Measurements from ENCODE around the gene PARPBP. TPM values are rescaled to one million over a fixed set of nuclear protein-coding genes. Genes with fewer than 3 reads are reported as not detected.

Gene PARPBP
- total and polyA plus RNA-seq, 2 experiments from 2014 or later, result 10.3 to 13.4 TPM

- Histone ChIP-seq H3K27me3 (replicated peaks; ENCODE audit: insufficient read depth) (no peaks in the 10 kb centered on the region), H3K9ac (no peak overlapping the region), H3F3A (ENCODE audit: insufficient read depth) (peaks cover 10% of the 10 kb centered on the region; the same call in 1 of the 2 replicates), H2AFZ (no peak overlapping the region), H3K4me3 (no peak overlapping the region), H3K27ac (no peak overlapping the region), H3K79me2 (ENCODE audit: insufficient read depth) (no peaks in the 10 kb centered on the region), H3K36me3 (ENCODE audit: low read depth) (no peaks in the 10 kb centered on the region), H3K9me2 (ENCODE audit: insufficient read depth) (no peaks in the 10 kb centered on the region), H3K4me1 (ENCODE audit: insufficient read depth) (peaks cover 26% of the 10 kb centered on the region), H3K4me2 (ENCODE audit: unreplicated experiment) (no peak overlapping the region), H3K9me3 (ENCODE audit: low read depth) (no peaks in the 10 kb centered on the region), H4K20me1 (ENCODE audit: insufficient read depth) (no peaks in the 10 kb centered on the region)
- peak; percentile 49 for DNase-seq
- TF ChIP-seq EZH2phosphoT487 (IDR thresholded peaks at IDR 0.05; ENCODE audit: insufficient read depth, low read depth) (no peak), EZH2 (IDR thresholded peaks at IDR 0.05; ENCODE audit: insufficient read depth, poor library complexity, severe bottlenecking) (no peak)
- WGBS, 2 experiments (ENCODE audit: low coverage in 1 of 2, low lambda C conversion rate in 2 of 2, missing lambda C conversion rate in 2 of 2), result 100% methylated on average over 2 of the region's 2 CpGs
- in situ Hi-C loops (cut with MboI), result no loop called here
Observed at GRCh38 chr12:102169922-102170621, 50.1 kb downstream of the PARPBP start.

- peaks cover 26% of the 10 kb centered on the region for H3K4me1 ChIP-seq (ENCODE audit: insufficient read depth)
- H3K4me2 ChIP-seq (ENCODE audit: unreplicated experiment), result peak overlapping the region; percentile 19
- TF ChIP-seq EZH2 (IDR thresholded peaks at IDR 0.05; ENCODE audit: insufficient read depth, poor library complexity, severe bottlenecking), result no peak
- no peak for TF ChIP-seq EZH2phosphoT487 (IDR thresholded peaks at IDR 0.05; ENCODE audit: insufficient read depth, low read depth)
- no peaks in the 10 kb centered on the region for H3K36me3 ChIP-seq (ENCODE audit: low read depth)
- DNase-seq, result peak; percentile 36
- peaks cover 10% of the 10 kb centered on the region; the same call in 1 of the 2 replicates for H3F3A ChIP-seq (ENCODE audit: insufficient read depth)
- no peak overlapping the region for H3K4me3 ChIP-seq
- H3K9me2 ChIP-seq (ENCODE audit: insufficient read depth), result no peaks in the 10 kb centered on the region
- no peaks in the 10 kb centered on the region for H4K20me1 ChIP-seq (ENCODE audit: insufficient read depth)
- H3K27me3 ChIP-seq (replicated peaks; ENCODE audit: insufficient read depth), result no peaks in the 10 kb centered on the region
- H3K9ac ChIP-seq, result peak overlapping the region; percentile 45; the same call in 1 of the 2 replicates
- no peaks in the 10 kb centered on the region for H3K79me2 ChIP-seq (ENCODE audit: insufficient read depth)
- H3K9me3 ChIP-seq (ENCODE audit: low read depth), result no peaks in the 10 kb centered on the region
- H3K27ac ChIP-seq, result peak overlapping the region; percentile 65
- in situ Hi-C loops (cut with MboI), result no loop called here
- H2AFZ ChIP-seq, result peak overlapping the region; percentile 68
Observed at GRCh38 chr12:102171951-102172350, 52.0 kb downstream of the PARPBP start.

DNA sequence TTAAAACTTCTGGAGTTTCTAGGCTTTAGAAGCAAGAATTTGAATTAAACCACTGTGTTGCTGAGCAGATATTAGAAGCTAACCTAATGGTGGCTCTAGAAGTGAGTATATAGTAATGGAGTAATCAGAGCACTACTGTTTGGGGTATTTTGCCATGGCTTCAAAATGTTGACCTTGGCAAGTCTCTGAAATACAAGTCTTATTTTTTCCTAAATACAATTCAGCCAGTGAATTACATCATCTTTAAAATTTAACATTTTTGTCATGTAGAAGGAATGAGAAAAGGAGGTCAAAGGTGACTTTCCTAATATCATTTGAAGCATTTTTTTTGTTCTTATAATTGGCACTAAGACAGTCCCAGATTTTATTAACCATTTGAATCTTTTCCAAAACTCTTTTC, 52.5 kb downstream of the PARPBP start:
- H3K36me3 ChIP-seq (ENCODE audit: low read depth), result no peaks in the 10 kb centered on the region
- TF ChIP-seq EZH2 (IDR thresholded peaks at IDR 0.05; ENCODE audit: insufficient read depth, poor library complexity, severe bottlenecking) (no peak), EZH2phosphoT487 (IDR thresholded peaks at IDR 0.05; ENCODE audit: insufficient read depth, low read depth) (no peak)
- no peaks in the 10 kb centered on the region for H3K27me3 ChIP-seq (replicated peaks; ENCODE audit: insufficient read depth)
- peak; percentile 78 for DNase-seq
- peak overlapping the region; percentile 19 for H3K4me2 ChIP-seq (ENCODE audit: unreplicated experiment)
- H3K4me1 ChIP-seq (ENCODE audit: insufficient read depth), result peaks cover 24% of the 10 kb centered on the region
- no peaks in the 10 kb centered on the region for H3K9me3 ChIP-seq (ENCODE audit: low read depth)
- H3K9ac ChIP-seq, result peak overlapping the region; percentile 45; the same call in 1 of the 2 replicates
- no peaks in the 10 kb centered on the region for H3K9me2 ChIP-seq (ENCODE audit: insufficient read depth)
- H3K27ac ChIP-seq, result peak overlapping the region; percentile 65
- no peak overlapping the region for H3K4me3 ChIP-seq
- in situ Hi-C loops (cut with MboI), result no loop called here
- peak overlapping the region; percentile 68 for H2AFZ ChIP-seq
- peaks cover 8% of the 10 kb centered on the region; the same call in 1 of the 2 replicates for H3F3A ChIP-seq (ENCODE audit: insufficient read depth)
- no peaks in the 10 kb centered on the region for H4K20me1 ChIP-seq (ENCODE audit: insufficient read depth)
- no peaks in the 10 kb centered on the region for H3K79me2 ChIP-seq (ENCODE audit: insufficient read depth)

- H3K4me3 ChIP-seq, result no peak overlapping the region
- DNase-seq, result no peak
- no peaks in the 10 kb centered on the region for H3K9me3 ChIP-seq (ENCODE audit: low read depth)
- H2AFZ ChIP-seq, result no peak overlapping the region
- H3K9ac ChIP-seq, result no peak overlapping the region
- TF ChIP-seq EZH2 (IDR thresholded peaks at IDR 0.05; ENCODE audit: insufficient read depth, poor library complexity, severe bottlenecking), result no peak
- no peak for TF ChIP-seq EZH2phosphoT487 (IDR thresholded peaks at IDR 0.05; ENCODE audit: insufficient read depth, low read depth)
- WGBS, 2 experiments (ENCODE audit: low coverage in 1 of 2, low lambda C conversion rate in 2 of 2, missing lambda C conversion rate in 2 of 2), result 93 to 94% methylated on average over 2 of the region's 2 CpGs
- no peaks in the 10 kb centered on the region for H3K9me2 ChIP-seq (ENCODE audit: insufficient read depth)
- H3K4me1 ChIP-seq (ENCODE audit: insufficient read depth), result peaks cover 16% of the 10 kb centered on the region
- H3K27ac ChIP-seq, result no peak overlapping the region
- no peak overlapping the region for H3K4me2 ChIP-seq (ENCODE audit: unreplicated experiment)
- no peaks in the 10 kb centered on the region for H3F3A ChIP-seq (ENCODE audit: insufficient read depth)
- no peaks in the 10 kb centered on the region for H3K79me2 ChIP-seq (ENCODE audit: insufficient read depth)
- H3K27me3 ChIP-seq (replicated peaks; ENCODE audit: insufficient read depth), result no peaks in the 10 kb centered on the region
- H3K36me3 ChIP-seq (ENCODE audit: low read depth), result no peaks in the 10 kb centered on the region
- H4K20me1 ChIP-seq (ENCODE audit: insufficient read depth), result no peaks in the 10 kb centered on the region
- in situ Hi-C loops (cut with MboI), result no loop called here
Observed at GRCh38 chr12:102174117-102174516, 54.1 kb downstream of the PARPBP start.
